WERI-Rb-1 (cell line): ENCODE data around the gene ITGA7.

ENCODE experiments used
- DNase-seq: peaks from one replicate; pipeline ENCODE4 v3.0.0-alpha.2; 2020
- H3K27ac ChIP-seq: fragments of 250-450 bp; sonication (Bioruptor Pico); 2 replicates; pipeline ENCODE4 v1.5.1; 2020; ENCODE audit warnings: mild to moderate bottlenecking, moderate library complexity
- H3K27me3 ChIP-seq: fragments of 250-450 bp; sonication (Bioruptor Pico); 2 replicates; pipeline ENCODE4 v1.5.1; 2021; ENCODE audit warnings: mild to moderate bottlenecking, low read depth, moderate library complexity; ENCODE audit not compliant: insufficient read depth, severe bottlenecking
- H3K36me3 ChIP-seq: fragments of 250-450 bp; sonication (Bioruptor Pico); 2 replicates; pipeline ENCODE4 v1.5.1; 2020; ENCODE audit warnings: mild to moderate bottlenecking, moderate library complexity
- H3K4me3 ChIP-seq: 2 replicates; pipeline ENCODE4 v1.5.1; 2011; ENCODE audit warnings: low read depth, mild to moderate bottlenecking, control low read depth, low read length
- H3K9me3 ChIP-seq: fragments of 250-450 bp; sonication (Bioruptor Pico); 2 replicates; pipeline ENCODE4 v1.5.1; 2021; ENCODE audit warnings: mild to moderate bottlenecking, moderate library complexity; ENCODE audit not compliant: severe bottlenecking
- TF ChIP-seq, protein P1 (sequence below): IDR thresholded peaks from 2 replicates; pipeline ENCODE4 v1.5.1; 2011; ENCODE audit warnings: low read depth, mild to moderate bottlenecking, control low read depth, inconsistent platforms, low read length

The ITGA7 gene

DNA sequence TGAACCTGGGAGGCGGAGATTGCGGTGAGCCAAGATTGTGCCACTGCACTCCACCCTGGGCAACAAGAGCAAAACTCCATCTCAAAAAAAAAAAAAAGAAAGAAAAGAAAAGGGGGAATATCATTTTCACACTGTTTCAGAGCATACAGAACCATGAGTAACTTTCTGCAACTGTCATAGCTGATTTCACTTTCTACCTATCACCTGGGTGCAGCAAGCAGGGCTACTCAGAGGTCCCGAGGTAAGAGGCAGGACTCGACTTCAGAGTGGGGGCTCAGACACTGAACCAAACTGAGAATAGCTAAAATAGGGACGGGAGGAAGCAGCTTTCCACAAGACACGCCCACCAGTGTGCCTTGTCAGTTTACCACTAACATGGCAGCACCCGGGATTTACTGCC is 41.2 kb downstream of the ITGA7 start:
- TF ChIP-seq, protein P1, sequence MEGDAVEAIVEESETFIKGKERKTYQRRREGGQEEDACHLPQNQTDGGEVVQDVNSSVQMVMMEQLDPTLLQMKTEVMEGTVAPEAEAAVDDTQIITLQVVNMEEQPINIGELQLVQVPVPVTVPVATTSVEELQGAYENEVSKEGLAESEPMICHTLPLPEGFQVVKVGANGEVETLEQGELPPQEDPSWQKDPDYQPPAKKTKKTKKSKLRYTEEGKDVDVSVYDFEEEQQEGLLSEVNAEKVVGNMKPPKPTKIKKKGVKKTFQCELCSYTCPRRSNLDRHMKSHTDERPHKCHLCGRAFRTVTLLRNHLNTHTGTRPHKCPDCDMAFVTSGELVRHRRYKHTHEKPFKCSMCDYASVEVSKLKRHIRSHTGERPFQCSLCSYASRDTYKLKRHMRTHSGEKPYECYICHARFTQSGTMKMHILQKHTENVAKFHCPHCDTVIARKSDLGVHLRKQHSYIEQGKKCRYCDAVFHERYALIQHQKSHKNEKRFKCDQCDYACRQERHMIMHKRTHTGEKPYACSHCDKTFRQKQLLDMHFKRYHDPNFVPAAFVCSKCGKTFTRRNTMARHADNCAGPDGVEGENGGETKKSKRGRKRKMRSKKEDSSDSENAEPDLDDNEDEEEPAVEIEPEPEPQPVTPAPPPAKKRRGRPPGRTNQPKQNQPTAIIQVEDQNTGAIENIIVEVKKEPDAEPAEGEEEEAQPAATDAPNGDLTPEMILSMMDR, result no peak
- no peak overlapping the region for H3K27ac ChIP-seq
- H3K9me3 ChIP-seq, result no peaks in the 10 kb centered on the region
- no peaks in the 10 kb centered on the region for H3K36me3 ChIP-seq
- H3K4me3 ChIP-seq, result no peak overlapping the region
- no peaks in the 10 kb centered on the region for H3K27me3 ChIP-seq
- DNase-seq, result no peak

GRCh38 chr12:55664826-55665225 is 42.9 kb downstream of the ITGA7 start:
- TF ChIP-seq, protein P1, result no peak
- Histone ChIP-seq H3K36me3 (no peaks in the 10 kb centered on the region), H3K27me3 (no peaks in the 10 kb centered on the region), H3K9me3 (no peaks in the 10 kb centered on the region), H3K4me3 (no peak overlapping the region), H3K27ac (no peak overlapping the region)
- DNase-seq, result no peak

DNA sequence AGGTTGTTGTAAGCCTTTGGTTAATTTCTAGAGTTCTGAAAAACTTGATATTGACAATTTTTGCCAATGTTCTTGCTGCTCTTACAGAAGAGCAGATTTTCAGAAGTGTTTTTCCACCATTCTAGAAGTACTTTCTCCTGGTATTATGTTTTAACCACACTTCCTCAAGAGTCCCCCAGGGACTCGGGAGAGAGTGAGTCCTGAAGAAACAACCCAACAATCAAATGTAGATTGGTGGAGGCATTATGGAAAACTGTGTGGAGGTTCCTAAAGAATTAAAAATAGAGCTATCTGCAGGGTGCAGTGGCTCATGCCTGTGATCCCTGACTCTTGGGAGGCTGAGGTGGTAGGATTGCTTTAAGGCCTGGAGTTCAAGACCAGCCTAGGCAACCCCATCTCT is 44.3 kb downstream of the ITGA7 start:
- DNase-seq, result no peak
- H3K36me3 ChIP-seq, result no peaks in the 10 kb centered on the region
- TF ChIP-seq, protein P1, result no peak
- no peak overlapping the region for H3K27ac ChIP-seq
- H3K9me3 ChIP-seq, result no peaks in the 10 kb centered on the region
- H3K4me3 ChIP-seq, result no peak overlapping the region
- H3K27me3 ChIP-seq, result no peaks in the 10 kb centered on the region

GRCh38 chr12:55659486-55660385 is 48.0 kb downstream of the ITGA7 start:
- H3K9me3 ChIP-seq, result no peaks in the 10 kb centered on the region
- DNase-seq, result peak; percentile 42

DNA sequence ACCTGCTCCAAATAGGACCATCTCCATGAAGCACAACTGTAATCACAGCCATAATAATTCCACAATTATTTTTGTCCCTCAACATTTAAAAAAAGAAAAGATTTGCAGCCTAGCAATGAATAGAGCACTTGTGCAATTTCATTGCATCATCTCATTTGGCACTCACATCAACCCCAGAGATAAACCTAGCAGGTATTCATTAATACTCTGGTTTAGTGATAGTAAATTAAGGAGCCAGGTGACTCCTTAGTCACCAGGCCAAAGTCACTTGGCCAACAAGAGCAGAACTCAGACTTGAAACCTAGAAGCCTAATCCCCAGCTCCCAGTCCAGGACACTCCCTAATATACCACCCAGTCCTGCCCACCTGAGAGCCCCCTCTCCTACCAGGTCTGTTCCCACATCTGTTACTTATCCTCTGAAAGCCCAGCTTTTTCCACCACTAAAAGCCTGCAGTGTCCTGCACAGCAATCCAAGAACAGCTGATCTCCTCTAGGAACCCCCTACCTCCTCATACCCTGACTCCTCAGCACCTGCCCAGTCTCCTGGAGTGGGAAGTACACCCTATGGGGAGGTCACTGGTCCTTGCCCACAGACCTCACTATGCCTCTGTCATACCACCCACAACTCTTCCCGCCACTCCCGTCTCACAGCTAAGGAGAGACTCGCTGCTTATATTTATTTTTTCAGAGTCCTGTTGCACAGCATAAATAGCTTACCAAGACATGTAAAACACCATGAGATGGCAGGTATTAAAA is 48.9 kb downstream of the ITGA7 start:
- no peak for DNase-seq
- Histone ChIP-seq H3K4me3 (no peak overlapping the region), H3K27ac (no peak overlapping the region), H3K36me3 (no peaks in the 10 kb centered on the region), H3K27me3 (peaks cover 3% of the 10 kb centered on the region), H3K9me3 (no peaks in the 10 kb centered on the region)
- TF ChIP-seq, protein P1, result no peak

More at GRCh38 chr12:55659486-55660385, 48.0 kb downstream of the ITGA7 start:
- H3K27ac ChIP-seq, result no peak overlapping the region
- no peaks in the 10 kb centered on the region for H3K36me3 ChIP-seq
- peaks cover 3% of the 10 kb centered on the region for H3K27me3 ChIP-seq
- TF ChIP-seq, protein P1, result peak; percentile 74
- H3K4me3 ChIP-seq, result no peak overlapping the region
